HepG2 (cell line): ENCODE results near the gene HECTD4. TPM values are rescaled to one million over a fixed set of nuclear protein-coding genes. Genes with fewer than 3 reads are reported as not detected.

Source experiments
- ATF7 ChIP-seq, 2 experiments: fragments of 450-650 bp in 1 of 2; sonication (generic) in 1 of 2; formaldehyde crosslinking in 1 of 2; IDR thresholded peaks; 2 replicates each; pipeline versions ENCODE4 v1.4.0 to v1.6.1; 2016 to 2020; ENCODE audit warnings: antibody characterized with exemption in 1 of 2, mild to moderate bottlenecking in 1 of 2, missing genetic modification reagents in 1 of 2
- KDM5B ChIP-seq: sonication (generic); formaldehyde crosslinking; IDR thresholded peaks from 2 replicates; pipeline ENCODE4 v1.4.0; 2020; ENCODE audit warnings: missing genetic modification reagents, mild to moderate bottlenecking, borderline replicate concordance
- RBM39 ChIP-seq: fragments of 200-400 bp; formaldehyde crosslinking; IDR thresholded peaks from one replicate; pipeline ENCODE4 v1.6.1; 2018; ENCODE audit warnings: antibody characterized with exemption, mild to moderate bottlenecking, low read depth, low read length; ENCODE audit not compliant: poor library complexity, severe bottlenecking
- ZBTB21 ChIP-seq: sonication (generic); formaldehyde crosslinking; IDR thresholded peaks from 2 replicates; pipeline ENCODE4 v1.4.0; 2020; ENCODE audit warnings: missing genetic modification reagents
- ZNF205 ChIP-seq: IDR thresholded peaks from 2 replicates; pipeline ENCODE4 v1.6.1; 2018; ENCODE audit warnings: missing biosample characterization, missing genetic modification reagents
- ZNF235 ChIP-seq: sonication (generic); formaldehyde crosslinking; IDR thresholded peaks from 2 replicates; pipeline ENCODE4 v1.8.1; 2023; ENCODE audit warnings: mild to moderate bottlenecking, missing genetic modification reagents, borderline replicate concordance
- ZNF383 ChIP-seq: sonication (generic); formaldehyde crosslinking; IDR thresholded peaks from 2 replicates; pipeline ENCODE4 v1.4.0; 2020; ENCODE audit warnings: missing genetic modification reagents, mild to moderate bottlenecking, borderline replicate concordance
- polyA plus RNA-seq, 8 experiments: library from polyadenylated mRNA; depleted of rRNA in 3 of 8; stranded (reverse) in 7 of 8; unstranded in 1 of 8; fragments of >200 nt; fragmentation: Illumina TruSeq in 4 of 8; extraction: Trizol in 4 of 8; gene quantifications; 2 replicates each; pipeline versions ENCODE4 v1.2.1 to v1.2.3, GENCODE V29; 2011 to 2016; ENCODE audit warnings: low read depth in 4 of 8, missing spikeins in 1 of 8, mixed read lengths in 1 of 8; ENCODE audit not compliant: insufficient read depth in 1 of 8
- total RNA-seq, 5 experiments: library from RNA; depleted of rRNA; stranded (reverse); fragments of >200 nt; fragmentation: Illumina TruSeq; extraction: Trizol; gene quantifications; 2 replicates each; pipeline ENCODE4 v1.2.3, GENCODE V29; 2016; ENCODE audit warnings: low read depth in 1 of 5
- TF ChIP-seq, protein P1 (sequence below): sonication (generic); formaldehyde crosslinking; IDR thresholded peaks from 2 replicates; pipeline ENCODE4 v1.4.0; 2020; ENCODE audit warnings: missing genetic modification reagents
- TF ChIP-seq, protein P2 (sequence below): sonication (generic); formaldehyde crosslinking; conservative IDR thresholded peaks from 2 replicates; pipeline ENCODE4 v1.8.0; 2022; ENCODE audit warnings: low read depth, missing genetic modification reagents
- TF ChIP-seq, protein P3 (sequence below): sonication (generic); formaldehyde crosslinking; IDR thresholded peaks from 2 replicates; pipeline ENCODE4 v1.5.1; 2020; ENCODE audit warnings: missing genetic modification reagents, mild to moderate bottlenecking, borderline replicate concordance
- TF ChIP-seq, protein P4 (sequence below): sonication (generic); formaldehyde crosslinking; IDR thresholded peaks from 2 replicates; pipeline ENCODE4 v1.4.0; 2020; ENCODE audit warnings: mild to moderate bottlenecking, missing genetic modification reagents

The HECTD4 gene
- total and polyA plus RNA-seq, 2 of the 13 experiments (the other 11 are each of a cell fraction or from before 2014, with no cell fraction given) = 9.0 to 11.4 TPM

DNA sequence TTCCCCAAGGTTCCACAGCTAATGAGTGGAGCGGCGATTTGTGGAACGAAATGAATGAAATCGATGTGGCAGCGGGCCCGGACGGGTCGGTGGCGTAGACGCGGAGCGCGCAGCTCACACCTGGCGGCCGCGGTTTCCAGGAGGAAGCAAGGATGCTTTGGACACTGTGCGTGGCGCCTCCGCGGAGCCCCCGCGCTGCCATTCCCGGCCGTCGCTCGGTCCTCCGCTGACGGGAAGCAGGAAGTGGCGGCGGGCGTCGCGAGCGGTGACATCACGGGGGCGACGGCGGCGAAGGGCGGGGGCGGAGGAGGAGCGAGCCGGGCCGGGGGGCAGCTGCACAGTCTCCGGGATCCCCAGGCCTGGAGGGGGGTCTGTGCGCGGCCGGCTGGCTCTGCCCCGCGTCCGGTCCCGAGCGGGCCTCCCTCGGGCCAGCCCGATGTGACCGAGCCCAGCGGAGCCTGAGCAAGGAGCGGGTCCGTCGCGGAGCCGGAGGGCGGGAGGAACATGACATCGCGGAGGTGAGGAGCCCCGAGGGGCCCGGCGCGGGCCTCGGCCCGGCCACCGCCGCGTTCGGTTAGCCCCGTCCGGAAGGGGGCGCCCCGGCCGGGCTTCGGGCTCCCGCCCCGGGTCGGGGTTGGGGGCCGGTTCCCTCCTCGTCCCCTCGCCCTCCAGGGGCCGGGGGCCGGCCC, 36.5 kb upstream of the HECTD4 start, which contains the start of gene PTPN11 (continued):
- TF ChIP-seq ZNF235 (CRISPR knock-in tag) (0 out of 2 replicates have a peak, but pooled peaks have one; percentile 16), ATF7 (IDR thresholded peaks at IDR 0.05) (no peak), ATF7 (CRISPR knock-in tag; IDR thresholded peaks at IDR 0.05) (peak; percentile 79), ZNF205 (CRISPR knock-in tag) (peak; percentile 75; the same call in 1 of the 2 replicates), KDM5B (peak; percentile 75; the same call in 1 of the 2 replicates), ZBTB21 (no peak), RBM39 (peak; percentile 64), ZNF383 (CRISPR knock-in tag) (no peak)
- TF ChIP-seq, protein P1, sequence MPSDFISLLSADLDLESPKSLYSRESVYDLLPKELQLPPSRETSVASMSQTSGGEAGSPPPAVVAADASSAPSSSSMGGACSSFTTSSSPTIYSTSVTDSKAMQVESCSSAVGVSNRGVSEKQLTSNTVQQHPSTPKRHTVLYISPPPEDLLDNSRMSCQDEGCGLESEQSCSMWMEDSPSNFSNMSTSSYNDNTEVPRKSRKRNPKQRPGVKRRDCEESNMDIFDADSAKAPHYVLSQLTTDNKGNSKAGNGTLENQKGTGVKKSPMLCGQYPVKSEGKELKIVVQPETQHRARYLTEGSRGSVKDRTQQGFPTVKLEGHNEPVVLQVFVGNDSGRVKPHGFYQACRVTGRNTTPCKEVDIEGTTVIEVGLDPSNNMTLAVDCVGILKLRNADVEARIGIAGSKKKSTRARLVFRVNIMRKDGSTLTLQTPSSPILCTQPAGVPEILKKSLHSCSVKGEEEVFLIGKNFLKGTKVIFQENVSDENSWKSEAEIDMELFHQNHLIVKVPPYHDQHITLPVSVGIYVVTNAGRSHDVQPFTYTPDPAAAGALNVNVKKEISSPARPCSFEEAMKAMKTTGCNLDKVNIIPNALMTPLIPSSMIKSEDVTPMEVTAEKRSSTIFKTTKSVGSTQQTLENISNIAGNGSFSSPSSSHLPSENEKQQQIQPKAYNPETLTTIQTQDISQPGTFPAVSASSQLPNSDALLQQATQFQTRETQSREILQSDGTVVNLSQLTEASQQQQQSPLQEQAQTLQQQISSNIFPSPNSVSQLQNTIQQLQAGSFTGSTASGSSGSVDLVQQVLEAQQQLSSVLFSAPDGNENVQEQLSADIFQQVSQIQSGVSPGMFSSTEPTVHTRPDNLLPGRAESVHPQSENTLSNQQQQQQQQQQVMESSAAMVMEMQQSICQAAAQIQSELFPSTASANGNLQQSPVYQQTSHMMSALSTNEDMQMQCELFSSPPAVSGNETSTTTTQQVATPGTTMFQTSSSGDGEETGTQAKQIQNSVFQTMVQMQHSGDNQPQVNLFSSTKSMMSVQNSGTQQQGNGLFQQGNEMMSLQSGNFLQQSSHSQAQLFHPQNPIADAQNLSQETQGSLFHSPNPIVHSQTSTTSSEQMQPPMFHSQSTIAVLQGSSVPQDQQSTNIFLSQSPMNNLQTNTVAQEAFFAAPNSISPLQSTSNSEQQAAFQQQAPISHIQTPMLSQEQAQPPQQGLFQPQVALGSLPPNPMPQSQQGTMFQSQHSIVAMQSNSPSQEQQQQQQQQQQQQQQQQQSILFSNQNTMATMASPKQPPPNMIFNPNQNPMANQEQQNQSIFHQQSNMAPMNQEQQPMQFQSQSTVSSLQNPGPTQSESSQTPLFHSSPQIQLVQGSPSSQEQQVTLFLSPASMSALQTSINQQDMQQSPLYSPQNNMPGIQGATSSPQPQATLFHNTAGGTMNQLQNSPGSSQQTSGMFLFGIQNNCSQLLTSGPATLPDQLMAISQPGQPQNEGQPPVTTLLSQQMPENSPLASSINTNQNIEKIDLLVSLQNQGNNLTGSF (CRISPR knock-in tag) = peak; percentile 26; the same call in 1 of the 2 replicates
- TF ChIP-seq, protein P2, sequence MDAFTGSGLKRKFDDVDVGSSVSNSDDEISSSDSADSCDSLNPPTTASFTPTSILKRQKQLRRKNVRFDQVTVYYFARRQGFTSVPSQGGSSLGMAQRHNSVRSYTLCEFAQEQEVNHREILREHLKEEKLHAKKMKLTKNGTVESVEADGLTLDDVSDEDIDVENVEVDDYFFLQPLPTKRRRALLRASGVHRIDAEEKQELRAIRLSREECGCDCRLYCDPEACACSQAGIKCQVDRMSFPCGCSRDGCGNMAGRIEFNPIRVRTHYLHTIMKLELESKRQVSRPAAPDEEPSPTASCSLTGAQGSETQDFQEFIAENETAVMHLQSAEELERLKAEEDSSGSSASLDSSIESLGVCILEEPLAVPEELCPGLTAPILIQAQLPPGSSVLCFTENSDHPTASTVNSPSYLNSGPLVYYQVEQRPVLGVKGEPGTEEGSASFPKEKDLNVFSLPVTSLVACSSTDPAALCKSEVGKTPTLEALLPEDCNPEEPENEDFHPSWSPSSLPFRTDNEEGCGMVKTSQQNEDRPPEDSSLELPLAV (CRISPR knock-in tag) = no peak
- TF ChIP-seq, protein P3, sequence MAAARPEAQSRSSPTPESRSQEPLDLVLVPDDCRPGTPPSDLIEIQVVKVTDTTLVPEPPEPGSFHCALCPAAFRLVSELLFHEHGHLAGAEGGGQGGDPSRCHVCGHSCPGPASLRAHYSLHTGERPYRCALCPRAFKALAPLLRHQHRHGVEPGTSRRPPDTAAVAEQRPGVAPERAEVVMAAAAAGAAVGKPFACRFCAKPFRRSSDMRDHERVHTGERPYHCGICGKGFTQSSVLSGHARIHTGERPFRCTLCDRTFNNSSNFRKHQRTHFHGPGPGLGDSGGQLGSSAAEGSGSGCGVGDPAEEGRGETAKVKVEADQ (CRISPR knock-in tag) = no peak
- TF ChIP-seq, protein P4, sequence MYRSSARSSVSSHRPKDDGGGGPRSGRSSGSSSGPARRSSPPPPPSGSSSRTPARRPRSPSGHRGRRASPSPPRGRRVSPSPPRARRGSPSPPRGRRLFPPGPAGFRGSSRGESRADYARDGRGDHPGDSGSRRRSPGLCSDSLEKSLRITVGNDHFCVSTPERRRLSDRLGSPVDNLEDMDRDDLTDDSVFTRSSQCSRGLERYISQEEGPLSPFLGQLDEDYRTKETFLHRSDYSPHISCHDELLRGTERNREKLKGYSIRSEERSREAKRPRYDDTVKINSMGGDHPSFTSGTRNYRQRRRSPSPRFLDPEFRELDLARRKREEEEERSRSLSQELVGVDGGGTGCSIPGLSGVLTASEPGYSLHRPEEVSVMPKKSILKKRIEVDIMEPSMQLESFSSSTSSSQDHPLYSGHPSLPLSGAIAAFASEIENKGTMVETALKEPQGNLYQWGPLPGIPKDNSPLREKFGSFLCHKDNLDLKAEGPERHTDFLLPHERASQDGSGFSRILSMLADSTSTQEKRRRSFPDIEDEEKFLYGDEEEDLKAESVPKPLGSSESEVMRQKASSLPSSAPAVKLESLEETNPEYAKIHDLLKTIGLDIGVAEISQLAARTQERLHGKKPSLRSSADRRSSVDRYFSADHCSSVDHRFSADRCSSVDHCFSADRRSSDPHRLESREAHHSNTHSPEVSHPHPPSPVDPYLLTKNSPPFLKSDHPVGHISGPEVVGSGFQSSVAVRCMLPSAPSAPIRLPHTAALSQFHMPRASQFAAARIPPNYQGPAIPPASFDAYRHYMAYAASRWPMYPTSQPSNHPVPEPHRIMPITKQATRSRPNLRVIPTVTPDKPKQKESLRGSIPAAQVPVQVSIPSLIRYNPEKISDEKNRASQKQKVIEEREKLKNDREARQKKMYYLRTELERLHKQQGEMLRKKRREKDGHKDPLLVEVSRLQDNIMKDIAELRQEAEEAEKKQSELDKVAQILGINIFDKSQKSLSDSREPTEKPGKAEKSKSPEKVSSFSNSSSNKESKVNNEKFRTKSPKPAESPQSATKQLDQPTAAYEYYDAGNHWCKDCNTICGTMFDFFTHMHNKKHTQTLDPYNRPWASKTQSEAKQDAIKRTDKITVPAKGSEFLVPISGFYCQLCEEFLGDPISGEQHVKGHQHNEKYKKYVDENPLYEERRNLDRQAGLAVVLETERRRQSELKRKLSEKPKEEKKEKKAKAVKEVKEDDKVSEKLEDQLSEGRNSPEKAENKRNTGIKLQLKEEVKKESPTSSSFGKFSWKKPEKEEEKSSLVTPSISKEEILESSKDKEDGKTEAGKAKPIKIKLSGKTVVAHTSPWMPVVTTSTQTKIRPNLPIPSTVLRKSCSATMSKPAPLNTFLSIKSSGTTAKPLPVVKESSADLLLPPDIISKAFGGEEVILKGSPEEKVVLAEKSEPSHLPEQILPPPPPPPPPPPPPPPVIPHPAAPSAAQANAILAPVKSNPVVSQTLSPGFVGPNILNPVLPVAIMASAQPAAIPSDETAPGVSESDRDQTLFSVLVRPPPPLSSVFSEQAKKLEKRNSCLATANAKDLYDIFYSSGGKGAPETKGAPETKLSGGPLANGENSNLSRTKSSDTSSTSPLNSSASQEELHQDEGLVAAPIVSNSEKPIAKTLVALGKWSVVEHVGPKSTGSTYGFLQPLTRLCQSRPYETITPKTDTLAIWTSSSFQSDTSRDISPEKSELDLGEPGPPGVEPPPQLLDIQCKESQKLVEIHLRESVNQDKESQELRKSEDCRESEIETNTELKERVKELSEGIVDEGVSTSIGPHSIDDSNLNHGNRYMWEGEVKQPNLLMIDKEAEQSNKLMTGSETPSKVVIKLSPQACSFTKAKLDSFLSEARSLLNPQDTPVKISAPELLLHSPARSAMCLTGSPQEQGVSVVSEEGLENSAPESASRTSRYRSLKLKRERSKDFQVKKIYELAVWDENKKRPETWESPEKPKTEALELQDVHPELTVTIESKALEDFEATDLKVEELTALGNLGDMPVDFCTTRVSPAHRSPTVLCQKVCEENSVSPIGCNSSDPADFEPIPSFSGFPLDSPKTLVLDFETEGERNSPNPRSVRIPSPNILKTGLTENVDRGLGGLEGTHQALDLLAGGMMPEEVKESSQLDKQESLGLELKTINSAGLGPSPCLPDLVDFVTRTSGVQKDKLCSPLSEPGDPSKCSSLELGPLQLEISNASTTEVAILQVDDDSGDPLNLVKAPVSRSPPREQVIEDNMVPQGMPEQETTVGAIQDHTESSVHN (CRISPR knock-in tag) = no peak
